Bronchial epithelial cell (primary cell): ENCODE measurements around the gene PITPNM3. TPM values are rescaled to one million over a fixed set of nuclear protein-coding genes. Genes with fewer than 3 reads are reported as not detected.
A peak's percentile ranks its signal among the peaks of the same experiment; 100 is the strongest.

Experiments
- DNase-seq: peaks from one replicate; pipeline ENCODE4 v3.0.0-alpha.2; 2010; ENCODE audit warnings: low read depth
- FAIRE-seq: peaks from 2 replicates; lab custom pipeline; 2011; peaks lifted over from hg19 to GRCh38; lab: Jason Lieb, UNC
- H3K27me3 ChIP-seq: 2 replicates; pipeline ENCODE4 v1.5.1; 2011; ENCODE audit warnings: low read length; ENCODE audit not compliant: control insufficient read depth, insufficient read depth
- H3K36me3 ChIP-seq: 2 replicates; pipeline ENCODE4 v1.5.1; 2011; ENCODE audit warnings: low read length; ENCODE audit not compliant: control insufficient read depth, insufficient read depth
- H3K4me3 ChIP-seq: 2 replicates; pipeline ENCODE4 v1.5.1; 2011; ENCODE audit warnings: mild to moderate bottlenecking, low read depth, low read length, control low read depth
- CTCF ChIP-seq: IDR thresholded peaks from 2 replicates; pipeline ENCODE4 v1.5.1; 2011; ENCODE audit warnings: mild to moderate bottlenecking, moderate library complexity, low read length, control low read depth, inconsistent platforms; ENCODE audit not compliant: insufficient read depth, severe bottlenecking
- total RNA-seq: library from RNA; depleted of rRNA; stranded (reverse); fragments of >200 nt; gene quantifications from 2 replicates; pipeline ENCODE4 v1.2.1, GENCODE V29; 2014

PITPNM3 gene
- total RNA-seq, 1 donor from 2014 or later = 25.0 TPM

GRCh38 chr17:6475411-6475810, 80.9 kb downstream of the PITPNM3 start:
- Histone ChIP-seq H3K36me3 (peaks cover 22% of the 10 kb centered on the region), H3K27me3 (no peaks in the 10 kb centered on the region), H3K4me3 (no peak overlapping the region)
- DNase-seq = no peak
- no peak for TF ChIP-seq CTCF
- no peak for FAIRE-seq

- no peak overlapping the region for H3K4me3 ChIP-seq
- no peaks in the 10 kb centered on the region for H3K27me3 ChIP-seq
- DNase-seq = peak; percentile 52
- no peak for TF ChIP-seq CTCF
- peaks cover 22% of the 10 kb centered on the region for H3K36me3 ChIP-seq
- peak; percentile 90 for FAIRE-seq
Observed at GRCh38 chr17:6474906-6475305, 81.4 kb downstream of the PITPNM3 start.

GRCh38 chr17:6474376-6474775, 82.0 kb downstream of the PITPNM3 start:
- no peaks in the 10 kb centered on the region for H3K27me3 ChIP-seq
- DNase-seq (no peak), FAIRE-seq (no peak)
- no peak overlapping the region for H3K4me3 ChIP-seq
- H3K36me3 ChIP-seq = peaks cover 22% of the 10 kb centered on the region
- TF ChIP-seq CTCF = no peak

- FAIRE-seq (no peak), DNase-seq (peak; percentile 53)
- Histone ChIP-seq H3K36me3 (peaks cover 24% of the 10 kb centered on the region), H3K27me3 (no peaks in the 10 kb centered on the region), H3K4me3 (no peak overlapping the region)
- peak; percentile 96 for TF ChIP-seq CTCF
Observed at GRCh38 chr17:6473128-6473767, 83.1 kb downstream of the PITPNM3 start.

GRCh38 chr17:6472517-6472916, 83.8 kb downstream of the PITPNM3 start:
- no peak for FAIRE-seq
- Histone ChIP-seq H3K36me3 (peaks cover 26% of the 10 kb centered on the region), H3K4me3 (no peak overlapping the region)

More at GRCh38 chr17:6472517-6472916, 83.8 kb downstream of the PITPNM3 start:
- H3K27me3 ChIP-seq = no peaks in the 10 kb centered on the region
- DNase-seq = no peak
- TF ChIP-seq CTCF = no peak
